IMR-90 (cell line): ENCODE measurements around the gene TANGO6. TPM values are rescaled to one million over a fixed set of nuclear protein-coding genes. Genes with fewer than 3 reads are reported as not detected.

Experiments
- ATAC-seq: fragments of 200-7000 bp; cut with Tn5 transposase; 2 replicates; pipeline ENCODE4 v1.9.1; 2020; ENCODE audit warnings: low read depth, mild to moderate bottlenecking, moderate library complexity
- BruUV-seq: library from RNA; stranded (reverse); fragments of 400-500 nt; replicated peaks from 2 replicates; lab custom pipeline; 2021; lab: Mats Ljungman, UMichigan
- CTCF ChIA-PET: fragments of 300-600 bp; formaldehyde crosslinking; extraction: SDS; loops from one replicate; lab custom pipeline; 2021; ENCODE audit warnings: antibody characterized with exemption; lab: Yijun Ruan, JAX
- POLR2A ChIA-PET: fragments of 300-600 bp; sonication (Branson Sonifier 250); formaldehyde crosslinking; loops from one replicate; lab custom pipeline; 2022; ENCODE audit warnings: antibody characterized with exemption; ENCODE audit not compliant: unreplicated experiment; lab: Charles Lee
- DNase-seq: peaks from one replicate; pipeline ENCODE4 v3.0.0; 2013
- H2AFZ ChIP-seq: replicated peaks from 2 replicates; pipeline ENCODE3; 2013; ENCODE audit warnings: low read length, mild to moderate bottlenecking; ENCODE audit not compliant: poor library complexity
- H2AK5ac ChIP-seq: 2 replicates; pipeline ENCODE4 v1.6.1; 2013; ENCODE audit warnings: low read depth, low read length, inconsistent platforms
- H2AK9ac ChIP-seq: replicated peaks from 2 replicates; pipeline ENCODE3; 2013; ENCODE audit warnings: mild to moderate bottlenecking, low read depth, low read length, moderate library complexity; ENCODE audit not compliant: poor library complexity
- H2BK120ac ChIP-seq: 2 replicates; pipeline ENCODE4 v1.6.1; 2013; ENCODE audit warnings: low read depth, low read length, inconsistent platforms
- H2BK15ac ChIP-seq: 3 replicates; pipeline ENCODE4 v1.6.1; 2013; ENCODE audit warnings: low read depth, low read length, inconsistent platforms
- H2BK20ac ChIP-seq: 2 replicates; pipeline ENCODE4 v1.6.1; 2013; ENCODE audit warnings: low read depth, mild to moderate bottlenecking, inconsistent platforms, low read length, moderate library complexity
- H2BK5ac ChIP-seq: 2 replicates; pipeline ENCODE4 v1.6.1; 2013; ENCODE audit warnings: mild to moderate bottlenecking, low read depth, low read length, inconsistent platforms; ENCODE audit not compliant: poor library complexity, severe bottlenecking
- H3K14ac ChIP-seq: replicated peaks from 2 replicates; pipeline ENCODE4 v1.6.1; 2013; ENCODE audit warnings: low read depth, low read length, inconsistent platforms
- H3K18ac ChIP-seq: 2 replicates; pipeline ENCODE4 v1.6.1; 2013; ENCODE audit warnings: low read depth, low read length, control low read depth
- H3K23ac ChIP-seq: 2 replicates; pipeline ENCODE4 v1.6.1; 2013; ENCODE audit warnings: low read depth, low read length, inconsistent platforms
- H3K27ac ChIP-seq: 2 replicates; pipeline ENCODE4 v1.5.1; 2013; ENCODE audit warnings: mild to moderate bottlenecking, control low read depth, low read length; ENCODE audit not compliant: insufficient read depth
- H3K27me3 ChIP-seq: 2 replicates; pipeline ENCODE4 v1.6.1; 2013; ENCODE audit warnings: low read length; ENCODE audit not compliant: control insufficient read depth, insufficient read depth
- H3K36me3 ChIP-seq: 2 replicates; pipeline ENCODE4 v1.6.1; 2013; ENCODE audit warnings: low read length, mixed read lengths; ENCODE audit not compliant: control insufficient read depth, insufficient read depth
- H3K4ac ChIP-seq: 2 replicates; pipeline ENCODE4 v1.6.1; 2013; ENCODE audit warnings: low read depth, low read length, inconsistent platforms
- H3K4me1 ChIP-seq: 2 replicates; pipeline ENCODE4 v1.6.1; 2013; ENCODE audit warnings: low read length, mixed read lengths; ENCODE audit not compliant: control insufficient read depth, insufficient read depth
- H3K4me2 ChIP-seq: 2 replicates; pipeline ENCODE4 v1.6.1; 2013; ENCODE audit warnings: low read depth, mild to moderate bottlenecking, control low read depth, low read length, moderate library complexity
- H3K4me3 ChIP-seq: 2 replicates; pipeline ENCODE4 v1.5.1; 2013; ENCODE audit warnings: low read depth, mild to moderate bottlenecking, control low read depth, low read length, moderate library complexity; ENCODE audit not compliant: insufficient read depth
- H3K56ac ChIP-seq: 2 replicates; pipeline ENCODE4 v1.6.1; 2013; ENCODE audit warnings: low read length, inconsistent platforms; ENCODE audit not compliant: insufficient read depth; ENCODE audit errors: extremely low read depth
- H3K79me1 ChIP-seq, 2 experiments: 2 replicates each; pipeline ENCODE4 v1.6.1; 2013; ENCODE audit warnings: low read length in 2 of 2, inconsistent platforms in 1 of 2, low read depth in 1 of 2
- H3K9ac ChIP-seq: 2 replicates; pipeline ENCODE4 v1.6.1; 2013; ENCODE audit warnings: low read depth, low read length, control low read depth
- H3K9me1 ChIP-seq: 2 replicates; pipeline ENCODE4 v1.6.1; 2013; ENCODE audit warnings: low read length, inconsistent platforms; ENCODE audit not compliant: insufficient read depth
- H3K9me3 ChIP-seq: 2 replicates; pipeline ENCODE4 v1.6.1; 2013; ENCODE audit warnings: low read length; ENCODE audit not compliant: control insufficient read depth, insufficient read depth
- H4K20me1 ChIP-seq: 2 replicates; pipeline ENCODE4 v1.6.1; 2013; ENCODE audit warnings: low read length, inconsistent platforms; ENCODE audit not compliant: insufficient read depth
- H4K5ac ChIP-seq: 2 replicates; pipeline ENCODE4 v1.6.1; 2013; ENCODE audit warnings: mild to moderate bottlenecking, low read depth, low read length, control low read depth
- H4K8ac ChIP-seq, 2 experiments: 2 replicates each; pipeline ENCODE4 v1.6.1; 2013; ENCODE audit warnings: low read depth in 2 of 2, low read length in 2 of 2, control low read depth in 1 of 2, inconsistent platforms in 1 of 2
- H4K91ac ChIP-seq: 2 replicates; pipeline ENCODE4 v1.6.1; 2013; ENCODE audit warnings: low read depth, low read length, inconsistent platforms; ENCODE audit not compliant: insufficient read depth
- BHLHE40 ChIP-seq: fragments of 150-350 bp; IDR thresholded peaks from 2 replicates; pipeline ENCODE4 v1.6.1; 2016; ENCODE audit warnings: mild to moderate bottlenecking, low read depth, low read length
- CEBPB ChIP-seq: IDR thresholded peaks from 2 replicates; pipeline ENCODE4 v1.6.1; 2012; ENCODE audit warnings: low read depth, low read length, improper control_type of control experiment
- FOS ChIP-seq: fragments of 150-350 bp; IDR thresholded peaks from 2 replicates; pipeline ENCODE4 v1.6.1; 2016; ENCODE audit warnings: low read depth, low read length
- MAFK ChIP-seq: IDR thresholded peaks from 2 replicates; pipeline ENCODE4 v1.6.1; 2012; ENCODE audit warnings: low read depth, low read length, improper control_type of control experiment
- MAZ ChIP-seq: IDR thresholded peaks from 2 replicates; pipeline ENCODE4 v1.6.1; 2012; ENCODE audit warnings: low read depth, mild to moderate bottlenecking, low read length, improper control_type of control experiment, moderate library complexity, borderline replicate concordance
- MXI1 ChIP-seq: IDR thresholded peaks from 2 replicates; pipeline ENCODE4 v1.6.1; 2012; ENCODE audit warnings: low read depth, mild to moderate bottlenecking, low read length, moderate library complexity, borderline replicate concordance
- NFE2L2 ChIP-seq: fragments of 150-350 bp; IDR thresholded peaks from 2 replicates; pipeline ENCODE4 v1.6.1; 2016; ENCODE audit warnings: low read depth, mild to moderate bottlenecking, low read length
- POLR2A ChIP-seq: IDR thresholded peaks from 2 replicates; pipeline ENCODE4 v1.6.1; 2012; ENCODE audit warnings: mild to moderate bottlenecking, low read depth, low read length
- RAD21 ChIP-seq: IDR thresholded peaks from 2 replicates; pipeline ENCODE4 v1.6.1; 2012; ENCODE audit warnings: low read length, improper control_type of control experiment
- RCOR1 ChIP-seq: IDR thresholded peaks from 2 replicates; pipeline ENCODE4 v1.6.1; 2012; ENCODE audit warnings: mild to moderate bottlenecking, low read length, improper control_type of control experiment; ENCODE audit not compliant: insufficient replicate concordance
- RFX5 ChIP-seq: IDR thresholded peaks from 2 replicates; pipeline ENCODE4 v1.8.0; 2012; ENCODE audit warnings: low read depth, mild to moderate bottlenecking, low read length, moderate library complexity
- SMC3 ChIP-seq: fragments of 150-350 bp; IDR thresholded peaks from 2 replicates; pipeline ENCODE4 v1.6.1; 2016; ENCODE audit warnings: low read depth, mild to moderate bottlenecking, antibody characterized with exemption, low read length, moderate library complexity
- WGBS, 2 experiments: methylation state at CpG; one replicate each; pipeline versions ENCODE4 v1.1.5 to v1.1.7; 2013; ENCODE audit warnings: missing lambda C conversion rate in 2 of 2; ENCODE audit not compliant: insufficient read length in 1 of 2; ENCODE audit errors: extremely low coverage in 2 of 2; 5-methylcytosine and 5-hydroxymethylcytosine counted together
- dilution Hi-C: fragments of 300-500 bp; cut with HindIII; formaldehyde crosslinking; loops from one replicate; pipeline ENCODE4 v1.14.3; 2018; ENCODE audit warnings: low sequenced_read_pairs; ENCODE audit not compliant: unreplicated experiment
- in situ Hi-C: fragments of 300-500 bp; cut with MboI; formaldehyde crosslinking; loops from 3 replicates; pipeline ENCODE4 v1.14.3; 2019; ENCODE audit warnings: low sequenced_read_pairs, inconsistent platforms, mixed read lengths
- intact Hi-C: fragments of 100-400 bp; cut with micrococcal nuclease; formaldehyde crosslinking; loops from 2 replicates; pipeline ENCODE4 v1.10.0; 2022
- polyA plus RNA-seq, 3 experiments: library from polyadenylated mRNA; depleted of rRNA; stranded (reverse); fragments of >200 nt; gene quantifications; 2 replicates each; pipeline ENCODE4 v1.2.3, GENCODE V29; 2012; ENCODE audit warnings: low replicate concordance in 1 of 3
- total RNA-seq: library from RNA; depleted of rRNA; stranded (reverse); fragments of >200 nt; gene quantifications from 2 replicates; pipeline ENCODE4 v1.2.3, GENCODE V29; 2012
- TF ChIP-seq, protein P1 (sequence below): conservative IDR thresholded peaks from 2 replicates; pipeline ENCODE4 v1.5.1; 2012; ENCODE audit warnings: mild to moderate bottlenecking, low read depth, low read length, improper control_type of control experiment
- TF ChIP-seq, protein P2 (sequence below): fragments of 150-350 bp; IDR thresholded peaks from 2 replicates; pipeline ENCODE4 v1.6.1; 2017; ENCODE audit warnings: mild to moderate bottlenecking, antibody characterized with exemption, low read length, low read depth
- TF ChIP-seq, protein P3 (sequence below): fragments of 150-350 bp; IDR thresholded peaks from 2 replicates; pipeline ENCODE4 v1.6.1; 2016; ENCODE audit warnings: low read depth, mild to moderate bottlenecking, low read length, moderate library complexity, borderline replicate concordance

The TANGO6 gene
- total and polyA plus RNA-seq, 2 of the 4 experiments (the other 2 are of a cell fraction), result 6.7 to 22.4 TPM

DNA sequence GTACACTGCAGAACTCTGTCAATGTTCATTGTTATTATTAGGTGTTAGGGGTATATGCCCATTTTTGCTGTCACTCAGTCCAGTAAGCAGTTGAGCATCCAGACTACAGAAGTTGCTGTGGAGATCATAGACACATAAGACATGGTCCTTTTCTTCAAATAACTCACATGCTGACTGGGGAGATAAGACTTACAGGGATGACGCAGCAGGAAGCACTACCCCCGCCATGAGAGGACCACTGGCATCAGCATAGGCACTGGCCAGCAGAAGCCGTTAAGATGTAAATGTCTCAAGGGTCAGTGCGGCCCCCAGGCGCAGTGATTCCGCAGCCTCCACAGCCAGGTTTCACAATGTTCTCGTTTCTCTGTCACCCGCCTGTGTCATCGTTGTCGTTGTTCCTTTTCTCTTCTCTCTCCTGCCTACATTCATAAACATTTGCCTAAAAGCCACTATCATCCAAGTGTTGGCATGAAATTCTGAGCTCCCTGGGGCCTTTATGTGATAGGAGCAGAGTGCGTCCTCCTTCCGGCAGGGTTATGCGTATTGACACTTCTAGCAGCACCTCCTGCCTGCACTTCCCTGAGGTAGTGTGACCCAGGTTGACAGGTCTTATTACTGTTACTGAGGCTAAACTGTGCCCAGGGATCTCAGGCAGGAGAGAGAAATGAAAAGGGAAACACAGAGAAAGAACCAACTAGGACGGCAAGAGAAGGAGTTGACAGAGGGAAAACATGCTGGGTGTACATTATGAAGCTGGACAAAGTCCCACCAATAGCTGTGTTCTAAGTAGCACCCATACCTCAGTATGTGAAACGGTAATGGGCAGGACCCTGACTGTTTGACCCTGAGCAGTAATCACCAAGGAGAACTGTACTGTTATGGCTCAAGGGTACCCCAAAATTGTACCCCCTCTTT lies 17.9 kb downstream of the TANGO6 start:
- dilution Hi-C loops, result no loop called here
- Histone ChIP-seq H3K9ac (no peak overlapping the region), H2BK15ac (no peak overlapping the region), H3K4ac (no peak overlapping the region), H4K20me1 (no peaks in the 10 kb centered on the region), H3K9me1 (0 out of 2 replicates have a peak, but pooled peaks cover 3% of the 10 kb centered on the region), H4K91ac (no peak overlapping the region), H2BK20ac (no peak overlapping the region), H3K36me3 (peaks cover 5% of the 10 kb centered on the region), H3K4me2 (no peak overlapping the region), H2AK9ac (no peak overlapping the region), H3K27me3 (no peaks in the 10 kb centered on the region), H3K14ac (no peak overlapping the region), H3K18ac (no peak overlapping the region), H4K8ac (no peak overlapping the region), H2AFZ (no peak overlapping the region), H3K4me3 (no peak overlapping the region), H3K9me3 (no peaks in the 10 kb centered on the region), H2BK120ac (no peak overlapping the region), H3K4me1 (no peaks in the 10 kb centered on the region), H2BK5ac (no peak overlapping the region), H4K5ac (no peak overlapping the region), H3K79me1 (peaks cover 10 to 12% of the 10 kb centered on the region in 2 experiments; a peak in 3 of 4 replicates), H3K23ac (no peak overlapping the region), H3K56ac (no peak overlapping the region), H2AK5ac (no peak overlapping the region), H3K27ac (no peak overlapping the region)
- intact Hi-C loops, result no loop called here
- POLR2A ChIA-PET, result no interaction called here
- CTCF ChIA-PET, result no interaction called here
- BruUV-seq, result no TSS peak
- DNase-seq, result no peak
- WGBS, 2 experiments, result no CpG with 5 or more reads among the region's 15 CpGs
- ATAC-seq, result no peak
- in situ Hi-C loops, result no loop called here
- TF ChIP-seq RAD21, result no peak
- TF ChIP-seq RFX5, result no peak
- TF ChIP-seq CEBPB, result no peak
- no peak for TF ChIP-seq BHLHE40
- TF ChIP-seq RCOR1, result no peak
- TF ChIP-seq, protein P1, sequence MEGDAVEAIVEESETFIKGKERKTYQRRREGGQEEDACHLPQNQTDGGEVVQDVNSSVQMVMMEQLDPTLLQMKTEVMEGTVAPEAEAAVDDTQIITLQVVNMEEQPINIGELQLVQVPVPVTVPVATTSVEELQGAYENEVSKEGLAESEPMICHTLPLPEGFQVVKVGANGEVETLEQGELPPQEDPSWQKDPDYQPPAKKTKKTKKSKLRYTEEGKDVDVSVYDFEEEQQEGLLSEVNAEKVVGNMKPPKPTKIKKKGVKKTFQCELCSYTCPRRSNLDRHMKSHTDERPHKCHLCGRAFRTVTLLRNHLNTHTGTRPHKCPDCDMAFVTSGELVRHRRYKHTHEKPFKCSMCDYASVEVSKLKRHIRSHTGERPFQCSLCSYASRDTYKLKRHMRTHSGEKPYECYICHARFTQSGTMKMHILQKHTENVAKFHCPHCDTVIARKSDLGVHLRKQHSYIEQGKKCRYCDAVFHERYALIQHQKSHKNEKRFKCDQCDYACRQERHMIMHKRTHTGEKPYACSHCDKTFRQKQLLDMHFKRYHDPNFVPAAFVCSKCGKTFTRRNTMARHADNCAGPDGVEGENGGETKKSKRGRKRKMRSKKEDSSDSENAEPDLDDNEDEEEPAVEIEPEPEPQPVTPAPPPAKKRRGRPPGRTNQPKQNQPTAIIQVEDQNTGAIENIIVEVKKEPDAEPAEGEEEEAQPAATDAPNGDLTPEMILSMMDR, result no peak
- no peak for TF ChIP-seq MXI1
- no peak for TF ChIP-seq MAFK
- TF ChIP-seq, protein P2, sequence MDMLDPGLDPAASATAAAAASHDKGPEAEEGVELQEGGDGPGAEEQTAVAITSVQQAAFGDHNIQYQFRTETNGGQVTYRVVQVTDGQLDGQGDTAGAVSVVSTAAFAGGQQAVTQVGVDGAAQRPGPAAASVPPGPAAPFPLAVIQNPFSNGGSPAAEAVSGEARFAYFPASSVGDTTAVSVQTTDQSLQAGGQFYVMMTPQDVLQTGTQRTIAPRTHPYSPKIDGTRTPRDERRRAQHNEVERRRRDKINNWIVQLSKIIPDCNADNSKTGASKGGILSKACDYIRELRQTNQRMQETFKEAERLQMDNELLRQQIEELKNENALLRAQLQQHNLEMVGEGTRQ, result no peak
- no peak for TF ChIP-seq FOS
- no peak for TF ChIP-seq MAZ
- TF ChIP-seq, protein P3, sequence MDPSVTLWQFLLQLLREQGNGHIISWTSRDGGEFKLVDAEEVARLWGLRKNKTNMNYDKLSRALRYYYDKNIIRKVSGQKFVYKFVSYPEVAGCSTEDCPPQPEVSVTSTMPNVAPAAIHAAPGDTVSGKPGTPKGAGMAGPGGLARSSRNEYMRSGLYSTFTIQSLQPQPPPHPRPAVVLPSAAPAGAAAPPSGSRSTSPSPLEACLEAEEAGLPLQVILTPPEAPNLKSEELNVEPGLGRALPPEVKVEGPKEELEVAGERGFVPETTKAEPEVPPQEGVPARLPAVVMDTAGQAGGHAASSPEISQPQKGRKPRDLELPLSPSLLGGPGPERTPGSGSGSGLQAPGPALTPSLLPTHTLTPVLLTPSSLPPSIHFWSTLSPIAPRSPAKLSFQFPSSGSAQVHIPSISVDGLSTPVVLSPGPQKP, result no peak
- no peak for TF ChIP-seq SMC3
- no peak for TF ChIP-seq POLR2A
- no peak for TF ChIP-seq NFE2L2
